K562 (cell line): ENCODE measurements around the gene TAL1. TPM values are rescaled to one million over a fixed set of nuclear protein-coding genes. Genes with fewer than 3 reads are reported as not detected.

Source experiments
- ARID2 ChIP-seq: fragments of 450-650 bp; IDR thresholded peaks from 2 replicates; pipeline ENCODE4 v1.6.1; 2017; ENCODE audit warnings: antibody characterized with exemption, mild to moderate bottlenecking
- ARID4B ChIP-seq: sonication (generic); formaldehyde crosslinking; IDR thresholded peaks from 2 replicates; pipeline ENCODE4 v1.8.0; 2022; ENCODE audit warnings: mild to moderate bottlenecking, missing genetic modification reagents
- BRD9 ChIP-seq: fragments of 450-650 bp; IDR thresholded peaks from 2 replicates; pipeline ENCODE4 v1.6.1; 2018; ENCODE audit warnings: low read depth; ENCODE audit not compliant: partially characterized antibody
- CHD1 ChIP-seq: fragments of 200-600 bp; sonication (generic); IDR thresholded peaks from one replicate; pipeline ENCODE4 v1.6.1; 2012; ENCODE audit warnings: mild to moderate bottlenecking, moderate library complexity, low read length, inconsistent platforms
- HOMEZ ChIP-seq: fragments of 250-450 bp; sonication (Bioruptor Pico); IDR thresholded peaks from 2 replicates; pipeline ENCODE4 v1.4.0; 2020; ENCODE audit warnings: mild to moderate bottlenecking, moderate library complexity
- KLF10 ChIP-seq: fragments of 250-450 bp; sonication (Bioruptor Pico); IDR thresholded peaks from 2 replicates; pipeline ENCODE4 v1.6.1; 2021; ENCODE audit warnings: matching md5 sums
- MAFG ChIP-seq: fragments of 450-650 bp; conservative IDR thresholded peaks from 2 replicates; pipeline ENCODE4 v1.6.1; 2016; ENCODE audit warnings: missing genetic modification characterization, missing compliant biosample characterization
- MYC ChIP-seq, 2 experiments: fragments of 250-450 bp in 1 of 2; sonication (Bioruptor Pico) in 1 of 2; IDR thresholded peaks; 2 replicates each; pipeline versions ENCODE4 v1.5.1 to v1.6.1; 2012 to 2021; ENCODE audit warnings: low read depth in 2 of 2, borderline replicate concordance in 1 of 2, improper control_type of control experiment in 1 of 2, low read length in 1 of 2, mild to moderate bottlenecking in 1 of 2, moderate library complexity in 1 of 2
- PURB ChIP-seq: sonication (generic); formaldehyde crosslinking; IDR thresholded peaks from 2 replicates; pipeline ENCODE4 v1.9.0; 2021; ENCODE audit warnings: low read depth, mild to moderate bottlenecking, missing genetic modification reagents
- SETDB1 ChIP-seq: IDR thresholded peaks from one replicate; pipeline ENCODE4 v1.6.1; 2012; ENCODE audit warnings: low read length, control low read depth, inconsistent platforms
- SIN3B ChIP-seq: fragments of 450-650 bp; IDR thresholded peaks from 2 replicates; pipeline ENCODE4 v1.6.1; 2017; ENCODE audit warnings: low read depth, mild to moderate bottlenecking, moderate library complexity
- STAT5B ChIP-seq: fragments of 250-450 bp; sonication (Bioruptor Pico); IDR thresholded peaks from 2 replicates; pipeline ENCODE4 v1.8.0; 2021; ENCODE audit warnings: mild to moderate bottlenecking, inconsistent platforms
- TCF7L2 ChIP-seq: fragments of 150-350 bp; IDR thresholded peaks from 2 replicates; pipeline ENCODE4 v1.6.1; 2016; ENCODE audit warnings: low read depth, mild to moderate bottlenecking, low read length, moderate library complexity
- TGIF2 ChIP-seq: sonication (generic); formaldehyde crosslinking; IDR thresholded peaks from 2 replicates; pipeline ENCODE4 v1.8.1; 2022; ENCODE audit warnings: mild to moderate bottlenecking, missing genetic modification reagents, moderate library complexity
- TRIM28 ChIP-seq: fragments of 450-650 bp; IDR thresholded peaks from 2 replicates; pipeline ENCODE4 v1.6.1; 2017
- WHSC1 ChIP-seq: IDR thresholded peaks from one replicate; pipeline ENCODE4 v1.6.1; 2012; ENCODE audit warnings: low read length, control low read depth, inconsistent platforms
- XRCC4 ChIP-seq: IDR thresholded peaks from one replicate; pipeline ENCODE4 v1.6.1; 2011; ENCODE audit not compliant: insufficient read depth, insufficient read length; ENCODE audit errors: extremely low read depth
- ZBTB12 ChIP-seq: fragments of 250-450 bp; sonication (Bioruptor Pico); IDR thresholded peaks from 2 replicates; pipeline ENCODE4 v1.4.0; 2020
- ZKSCAN3 ChIP-seq: fragments of 250-450 bp; sonication (Bioruptor Pico); IDR thresholded peaks from 2 replicates; pipeline ENCODE4 v1.4.0; 2020
- ZNF121 ChIP-seq: sonication (generic); formaldehyde crosslinking; conservative IDR thresholded peaks from 2 replicates; pipeline ENCODE4 v1.8.0; 2022; ENCODE audit warnings: missing genetic modification reagents
- ZNF408 ChIP-seq: fragments of 250-450 bp; sonication (Bioruptor Pico); IDR thresholded peaks from 2 replicates; pipeline ENCODE4 v1.4.0; 2020; ENCODE audit warnings: low read depth, mild to moderate bottlenecking, moderate library complexity
- ZNF445 ChIP-seq: fragments of 250-450 bp; sonication (Bioruptor Pico); IDR thresholded peaks from 2 replicates; pipeline ENCODE4 v1.4.0; 2020; ENCODE audit warnings: low read depth, mild to moderate bottlenecking, moderate library complexity
- ZNF644 ChIP-seq: fragments of 200-800 bp; sonication (Bioruptor generic); IDR thresholded peaks from 2 replicates; pipeline ENCODE4 v1.6.1; 2016; ENCODE audit warnings: low read depth, missing genetic modification characterization, missing compliant biosample characterization
- ZSCAN29 ChIP-seq: fragments of 450-650 bp; IDR thresholded peaks from 2 replicates; pipeline ENCODE4 v1.6.1; 2017
- polyA plus RNA-seq, 8 experiments: library from polyadenylated mRNA; depleted of rRNA in 4 of 8; stranded (reverse) in 5 of 8; unstranded in 3 of 8; fragments of >200 nt; fragmentation: Nextera tagmentation in 2 of 8; fragmentation: Illumina TruSeq in 1 of 8; extraction: Ambion mirVana in 2 of 8; extraction: Trizol in 1 of 8; gene quantifications; 2 replicates each; pipeline versions ENCODE4 v1.2.1 to v1.2.3, GENCODE V29; 2011 to 2014; ENCODE audit warnings: inconsistent platforms in 1 of 8, missing spikeins in 1 of 8
- total RNA-seq, 7 experiments: library from RNA; depleted of rRNA in 6 of 7; stranded (reverse); fragments of >200 nt in 6 of 7; fragmentation: Illumina TruSeq in 2 of 7; extraction: Trizol in 2 of 7; gene quantifications; 2 replicates each; pipeline versions ENCODE4 v1.2.1 to v1.2.3, GENCODE V29; 2011 to 2021; ENCODE audit warnings: low replicate concordance in 1 of 7

Gene TAL1
- total and polyA plus RNA-seq, 9 of the 15 experiments (the other 6 are each of a cell fraction or from before 2014, with no cell fraction given), result 18.5 to 106 (median 59.7) TPM

- TF ChIP-seq WHSC1 (no peak), ZNF121 (CRISPR knock-in tag) (no peak), XRCC4 (no peak), ZSCAN29 (no peak), TRIM28 (no peak), MYC (IDR thresholded peaks at IDR 0.05; ENCODE audit: low read depth, low read length) (0 out of 2 replicates have a peak, but pooled peaks have one; percentile 33), MYC (CRISPR knock-in tag; IDR thresholded peaks at IDR 0.05; ENCODE audit: borderline replicate concordance, low read depth) (no peak), SETDB1 (no peak), BRD9 (no peak), PURB (CRISPR knock-in tag) (no peak), SIN3B (no peak), ZNF445 (CRISPR knock-in tag) (no peak), TCF7L2 (no peak), ARID2 (peak; percentile 30; the same call in 1 of the 2 replicates), MAFG (tag) (no peak), ARID4B (CRISPR knock-in tag) (no peak), KLF10 (CRISPR knock-in tag) (no peak), ZNF408 (CRISPR knock-in tag) (no peak), CHD1 (no peak), ZBTB12 (no peak), STAT5B (CRISPR knock-in tag) (no peak), HOMEZ (CRISPR knock-in tag) (no peak), TGIF2 (CRISPR knock-in tag) (no peak), ZKSCAN3 (CRISPR knock-in tag) (no peak), ZNF644 (no peak)
Measured at GRCh38 chr1:47262787-47263413, 30.9 kb upstream of the TAL1 start (continued).
